Measurements from ENCODE around the gene CHCHD3.

The CHCHD3 gene

DNA sequence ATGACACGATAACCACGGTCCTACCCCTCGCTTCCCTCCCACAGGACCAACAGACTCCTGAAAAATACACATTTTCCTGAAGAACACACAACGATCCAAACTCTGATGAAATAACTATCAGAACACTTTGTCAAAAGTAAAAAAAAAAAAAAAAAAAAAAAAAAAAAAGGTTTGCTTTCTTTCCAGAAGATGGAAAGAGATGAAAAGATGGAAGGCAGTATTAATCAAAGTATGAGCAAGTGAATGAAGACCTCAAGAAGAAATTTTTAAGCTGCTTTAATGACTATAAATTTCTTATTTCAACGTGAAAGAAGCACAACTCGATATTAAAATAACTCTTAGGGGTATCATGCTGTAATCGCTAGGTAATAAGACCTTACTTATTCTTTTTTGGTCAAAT, 202.3 kb downstream of the CHCHD3 start:
- no peak overlapping the region for H3K4me3 ChIP-seq (ENCODE audit: low read depth, low read length)
- TF ChIP-seq, protein P1, sequence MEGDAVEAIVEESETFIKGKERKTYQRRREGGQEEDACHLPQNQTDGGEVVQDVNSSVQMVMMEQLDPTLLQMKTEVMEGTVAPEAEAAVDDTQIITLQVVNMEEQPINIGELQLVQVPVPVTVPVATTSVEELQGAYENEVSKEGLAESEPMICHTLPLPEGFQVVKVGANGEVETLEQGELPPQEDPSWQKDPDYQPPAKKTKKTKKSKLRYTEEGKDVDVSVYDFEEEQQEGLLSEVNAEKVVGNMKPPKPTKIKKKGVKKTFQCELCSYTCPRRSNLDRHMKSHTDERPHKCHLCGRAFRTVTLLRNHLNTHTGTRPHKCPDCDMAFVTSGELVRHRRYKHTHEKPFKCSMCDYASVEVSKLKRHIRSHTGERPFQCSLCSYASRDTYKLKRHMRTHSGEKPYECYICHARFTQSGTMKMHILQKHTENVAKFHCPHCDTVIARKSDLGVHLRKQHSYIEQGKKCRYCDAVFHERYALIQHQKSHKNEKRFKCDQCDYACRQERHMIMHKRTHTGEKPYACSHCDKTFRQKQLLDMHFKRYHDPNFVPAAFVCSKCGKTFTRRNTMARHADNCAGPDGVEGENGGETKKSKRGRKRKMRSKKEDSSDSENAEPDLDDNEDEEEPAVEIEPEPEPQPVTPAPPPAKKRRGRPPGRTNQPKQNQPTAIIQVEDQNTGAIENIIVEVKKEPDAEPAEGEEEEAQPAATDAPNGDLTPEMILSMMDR (IDR thresholded peaks at IDR 0.05; ENCODE audit: low read depth, low read length) = no peak

DNA sequence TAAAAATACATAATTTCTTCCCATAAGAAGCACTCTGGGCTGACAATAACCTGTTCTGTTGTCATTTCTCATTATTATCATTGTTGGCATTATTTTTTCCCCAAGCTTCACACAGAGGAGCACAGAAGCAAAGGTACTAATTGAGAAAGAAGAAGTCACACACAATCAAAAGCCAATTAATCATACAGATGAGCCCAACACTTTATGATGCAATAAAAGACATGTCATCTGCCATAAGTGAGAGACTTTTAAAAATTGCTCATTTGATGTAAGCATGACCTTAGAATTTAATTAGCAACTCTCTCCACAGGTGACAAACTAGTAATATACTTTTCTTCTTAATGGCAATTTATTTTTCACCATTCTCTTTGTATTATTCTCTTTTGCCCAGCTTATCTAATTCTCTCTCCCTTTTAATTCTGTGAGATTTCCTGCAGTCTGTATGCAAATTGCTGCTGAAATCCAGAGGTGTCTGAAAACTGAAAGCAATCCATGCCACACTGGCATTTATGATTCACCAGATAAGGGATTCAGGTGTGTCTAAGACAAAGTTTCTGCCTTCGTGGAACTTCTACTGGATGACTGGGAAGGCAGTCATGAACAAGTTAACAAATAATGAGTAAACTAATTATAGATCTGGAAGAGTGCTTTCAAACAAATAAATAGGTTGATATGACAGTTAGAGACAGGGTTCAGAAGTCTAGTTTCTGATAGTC, 203.5 kb downstream of the CHCHD3 start:
- TF ChIP-seq, protein P1 (IDR thresholded peaks at IDR 0.05; ENCODE audit: low read depth, low read length) = no peak
- no peak overlapping the region for H3K4me3 ChIP-seq (ENCODE audit: low read depth, low read length)

GRCh38 chr7:132877573-132877972, 204.3 kb downstream of the CHCHD3 start:
- TF ChIP-seq, protein P1 (IDR thresholded peaks at IDR 0.05; ENCODE audit: low read depth, low read length) = no peak
- H3K4me3 ChIP-seq (ENCODE audit: low read depth, low read length) = no peak overlapping the region

DNA sequence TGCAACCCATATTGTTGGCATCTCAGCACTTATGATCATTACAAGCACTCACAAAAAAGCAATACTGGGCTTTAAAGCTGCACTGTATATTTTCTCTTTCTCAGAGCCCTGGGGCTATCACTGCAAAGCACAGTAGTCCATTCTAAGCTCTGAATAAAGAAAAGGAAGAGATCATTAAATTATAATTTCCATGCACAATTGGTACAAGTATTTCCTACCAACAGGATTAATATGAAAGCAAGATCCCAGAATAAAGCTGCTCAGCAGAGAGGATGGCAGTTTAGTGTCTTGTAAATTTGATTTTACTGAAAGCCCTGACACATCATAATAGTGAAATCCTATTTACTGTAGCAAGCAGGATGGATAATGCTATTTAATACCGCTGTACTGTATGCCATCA, 205.3 kb downstream of the CHCHD3 start:
- H3K4me3 ChIP-seq (ENCODE audit: low read depth, low read length) = no peak overlapping the region
- TF ChIP-seq, protein P1 (IDR thresholded peaks at IDR 0.05; ENCODE audit: low read depth, low read length) = no peak

DNA sequence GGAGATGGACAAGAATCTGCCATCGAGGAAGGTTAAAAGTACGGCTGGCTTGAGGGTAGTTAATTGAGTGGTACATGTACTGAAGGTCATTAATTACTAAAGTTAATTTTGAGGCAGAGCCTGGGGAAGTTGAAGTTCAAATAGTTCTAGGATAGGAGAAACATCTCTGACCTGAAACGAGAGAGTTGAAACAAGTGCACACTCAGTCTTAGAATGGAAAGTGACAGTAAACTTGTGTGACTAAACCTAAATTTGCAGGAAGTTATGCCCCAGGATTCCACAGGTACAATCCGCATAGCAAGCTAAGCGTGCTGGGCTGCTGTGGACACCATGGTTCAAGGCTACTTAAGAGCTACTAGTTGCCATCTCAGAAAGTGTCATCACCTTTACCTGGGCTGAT, 209.9 kb downstream of the CHCHD3 start:
- TF ChIP-seq, protein P1 (IDR thresholded peaks at IDR 0.05; ENCODE audit: low read depth, low read length) = no peak
- no peak overlapping the region for H3K4me3 ChIP-seq (ENCODE audit: low read depth, low read length)

- TF ChIP-seq, protein P1 (IDR thresholded peaks at IDR 0.05; ENCODE audit: low read depth, low read length) = no peak
- no peak overlapping the region for H3K4me3 ChIP-seq (ENCODE audit: low read depth, low read length)
These were observed 210.5 kb downstream of the CHCHD3 start for GRCh38 chr7:132871419-132871818.

DNA sequence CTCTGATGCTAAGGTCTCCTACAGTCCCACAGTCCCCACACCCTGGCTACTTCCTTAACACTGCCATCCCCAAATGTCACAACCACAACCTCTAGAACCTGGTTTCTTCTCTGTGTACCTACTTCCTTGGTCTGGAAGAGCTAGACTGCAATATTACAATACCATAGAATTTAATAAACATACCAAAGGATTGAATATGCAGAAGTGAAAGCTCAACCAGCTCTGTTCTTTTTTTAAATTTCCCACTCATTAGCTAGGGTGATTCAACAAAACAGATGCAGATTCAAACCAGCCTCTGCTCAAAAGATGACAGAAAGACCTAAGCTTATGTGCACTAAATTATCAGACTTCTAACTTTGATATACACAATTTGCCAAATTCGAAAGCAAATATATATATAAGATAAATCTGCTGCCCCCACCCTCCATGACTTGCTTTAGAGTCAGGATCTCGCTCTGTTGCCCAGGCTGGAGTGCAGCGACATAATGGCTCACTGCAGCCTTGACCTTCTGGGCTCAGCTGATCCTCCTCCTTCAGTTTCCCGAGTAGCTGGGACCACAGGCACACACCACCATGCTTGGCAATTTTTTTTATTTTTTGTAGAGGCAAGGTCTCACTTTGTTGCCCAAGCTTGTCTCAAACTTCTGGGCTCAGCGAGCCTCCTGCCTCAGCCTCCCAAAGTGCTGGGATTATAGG, 212.6 kb downstream of the CHCHD3 start:
- H3K4me3 ChIP-seq (ENCODE audit: low read depth, low read length) = no peak overlapping the region
- TF ChIP-seq, protein P1 (IDR thresholded peaks at IDR 0.05; ENCODE audit: low read depth, low read length) = no peak
